Measurements from ENCODE around the gene FAIM2. TPM values are rescaled to one million over a fixed set of nuclear protein-coding genes. Genes with fewer than 3 reads are reported as not detected.
"Not testable (repeated sequence)": the region's sequence is repeated elsewhere in the genome, so short reads cannot be mapped to it uniquely, and the experiment has no call there.

FAIM2 gene
- total RNA-seq, 1 donor from 2014 or later, result 0.18 TPM

DNA sequence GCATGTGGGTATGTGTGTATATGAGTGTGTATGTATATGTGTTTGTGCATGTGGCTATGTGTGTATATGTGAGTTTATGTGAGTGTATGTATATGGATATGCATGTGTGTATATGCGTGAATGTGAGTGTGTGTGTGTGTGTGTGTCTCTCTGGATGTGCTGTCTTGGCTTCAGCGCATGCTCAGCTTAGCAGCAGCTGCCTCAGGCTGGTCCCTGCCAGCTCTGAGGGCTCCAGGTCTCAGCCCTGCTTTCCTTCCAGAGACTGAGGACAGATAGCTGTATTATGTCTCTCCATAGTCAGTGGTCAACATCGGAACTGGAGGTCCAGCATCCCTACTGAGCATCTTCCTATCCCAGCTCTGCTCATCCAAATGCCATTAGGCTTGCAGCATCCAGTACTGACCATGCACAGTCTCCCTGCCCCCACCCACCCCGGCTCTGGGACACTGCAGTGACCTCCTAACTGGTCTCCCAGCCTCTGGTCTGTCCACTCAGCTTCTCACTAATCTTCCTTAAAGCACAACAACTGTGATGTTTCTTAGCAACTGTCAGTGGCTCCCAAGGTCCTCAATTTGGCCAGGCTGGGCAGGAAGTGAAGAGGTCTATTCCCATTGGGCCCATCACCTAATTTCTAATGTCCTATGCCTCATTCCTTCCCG, 22.8 kb downstream of the FAIM2 start:
- intact Hi-C loops (cut with micrococcal nuclease), result no loop called here

DNA sequence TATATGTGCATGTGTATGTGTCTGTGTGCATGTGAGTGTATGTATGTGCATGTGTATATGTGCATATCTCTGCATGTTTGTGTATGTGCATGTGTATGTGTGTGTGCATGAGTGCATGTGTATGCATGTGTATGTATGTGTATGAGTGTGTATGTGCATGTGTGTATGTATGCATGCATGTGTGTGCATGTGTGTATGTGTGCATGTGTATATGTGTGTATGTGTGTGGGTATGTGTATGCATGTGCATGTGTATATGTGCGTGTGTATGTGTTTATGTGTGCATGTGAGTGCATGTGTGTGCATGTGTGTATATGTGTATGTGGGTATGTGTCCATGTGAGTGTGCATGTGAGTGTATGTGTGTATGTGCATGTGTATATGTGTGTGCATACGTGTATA, 24.6 kb downstream of the FAIM2 start:
- intact Hi-C loops (cut with micrococcal nuclease), result not testable (repeated sequence)

DNA sequence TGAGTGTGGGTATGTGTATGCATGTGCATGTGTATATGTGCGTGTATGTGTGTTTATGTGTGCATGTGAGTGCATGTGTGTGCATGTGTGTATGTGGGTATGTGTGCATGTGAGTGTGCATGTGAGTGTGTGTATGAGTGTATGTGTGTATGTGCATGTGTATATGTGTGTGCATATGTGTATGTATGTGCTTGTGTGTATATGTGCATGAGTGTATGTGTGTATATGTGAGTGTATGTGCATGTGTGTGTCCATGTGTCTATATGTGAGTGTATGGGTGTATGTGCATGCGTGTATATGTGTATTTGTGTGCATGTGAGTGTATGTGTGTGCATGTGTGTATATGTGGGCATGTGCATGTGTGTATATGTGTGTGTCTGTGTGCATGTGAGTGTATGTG, 25.7 kb downstream of the FAIM2 start:
- intact Hi-C loops (cut with micrococcal nuclease), result no loop called here

DNA sequence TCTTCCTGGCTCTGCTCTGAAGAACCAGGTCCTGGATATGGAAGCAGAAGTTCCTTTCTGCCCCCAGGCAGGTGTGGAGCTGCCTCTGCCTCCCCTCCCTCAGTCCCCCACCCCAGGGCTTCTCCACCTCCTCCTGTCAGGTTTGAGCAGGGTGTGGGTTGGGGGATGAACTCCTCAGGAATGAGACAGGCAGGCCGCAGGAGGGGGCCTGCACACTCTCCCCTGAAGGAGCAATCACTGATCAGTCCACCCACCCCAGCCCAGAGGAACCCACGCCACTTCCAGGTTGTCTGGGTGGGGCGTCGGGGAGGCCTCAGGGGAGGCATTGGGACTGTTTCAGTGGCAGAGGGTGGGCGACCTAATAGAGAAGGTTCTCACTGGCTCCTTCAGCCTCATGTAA, 26.6 kb downstream of the FAIM2 start:
- intact Hi-C loops (cut with micrococcal nuclease), result no loop called here

DNA sequence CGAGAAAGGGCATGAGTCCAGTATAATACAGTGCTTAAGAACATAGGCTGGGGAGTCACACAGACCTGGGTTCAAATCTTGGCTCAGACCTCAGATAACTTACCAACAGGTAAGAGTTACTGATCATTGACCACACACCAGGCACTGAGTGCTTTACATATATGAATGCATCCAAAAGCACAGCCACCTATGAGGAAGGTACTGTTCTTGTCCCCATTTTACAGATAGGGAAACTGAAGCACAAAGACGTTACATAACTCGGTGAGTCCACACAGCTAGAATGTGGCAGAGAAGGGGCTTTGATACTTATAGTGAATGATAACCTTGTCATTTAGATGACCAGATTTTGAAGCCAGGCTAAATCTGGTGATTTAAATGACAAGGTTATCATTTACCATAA, 27.6 kb downstream of the FAIM2 start:
- intact Hi-C loops (cut with micrococcal nuclease), result no loop called here

DNA sequence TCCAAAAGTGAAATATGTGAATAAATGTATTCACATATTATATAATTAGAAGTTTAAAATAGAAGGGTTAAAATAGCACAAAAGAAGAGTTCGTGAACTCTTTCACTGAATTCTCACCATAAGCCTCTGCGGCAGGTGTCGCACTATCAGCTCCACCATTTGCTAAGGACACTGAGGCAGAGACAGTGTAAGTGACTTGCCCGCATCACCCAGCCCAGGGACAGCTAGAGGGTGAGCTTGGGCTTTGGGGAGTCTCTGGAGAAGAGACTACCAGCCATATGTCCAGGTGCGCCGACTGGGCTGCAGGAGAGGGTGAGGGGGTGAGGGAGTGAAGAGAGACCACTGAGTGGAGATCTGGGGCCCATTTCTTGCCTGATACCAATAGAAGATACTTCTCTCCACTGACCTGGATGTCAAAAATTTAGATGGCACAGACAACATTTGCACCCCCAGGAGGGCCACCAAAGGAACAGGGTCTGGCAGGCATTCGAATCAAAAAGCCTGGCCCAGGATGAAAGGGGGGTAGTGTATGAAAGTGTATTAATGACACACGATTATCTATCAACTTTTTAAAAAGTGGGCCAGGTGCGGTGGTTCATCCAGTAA, 28.5 kb downstream of the FAIM2 start:
- intact Hi-C loops (cut with micrococcal nuclease), result no loop called here

DNA sequence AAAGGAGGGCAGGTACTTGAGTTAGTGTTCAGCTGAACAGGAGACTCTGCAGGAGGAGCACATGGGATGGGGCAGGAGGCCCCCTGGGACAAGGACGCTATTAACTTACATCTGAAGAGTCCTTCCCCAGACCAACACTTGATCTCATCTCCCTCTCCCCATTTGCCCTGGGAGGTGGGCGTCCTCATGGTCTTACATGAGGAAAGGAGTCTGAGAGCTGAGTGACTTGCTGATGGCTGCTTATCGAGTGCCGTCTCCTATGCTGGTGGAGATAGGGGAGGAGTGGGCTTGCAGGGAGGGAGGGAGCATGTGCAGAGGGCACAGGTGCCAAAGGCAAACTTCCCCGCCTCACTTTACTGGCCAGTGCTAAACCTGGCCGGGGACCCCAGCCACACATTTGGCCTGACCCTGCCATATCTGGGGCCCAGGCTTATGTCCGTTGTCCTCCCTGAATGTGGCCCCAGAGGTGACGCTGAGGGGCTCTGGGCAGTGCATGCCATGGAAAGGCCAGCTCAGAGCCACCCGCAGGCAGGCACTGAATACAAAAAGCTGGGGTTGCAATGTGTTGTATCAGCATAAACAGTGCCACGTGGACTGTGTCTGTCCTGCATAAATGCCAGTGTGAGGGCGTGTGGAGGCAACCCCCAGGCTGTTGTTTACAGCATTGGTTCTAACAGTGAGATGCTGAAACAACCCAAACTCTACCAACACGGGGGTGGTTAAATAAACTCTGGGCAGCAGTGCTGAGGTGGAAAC, 29.4 kb downstream of the FAIM2 start:
- intact Hi-C loops (cut with micrococcal nuclease), result no loop called here

DNA sequence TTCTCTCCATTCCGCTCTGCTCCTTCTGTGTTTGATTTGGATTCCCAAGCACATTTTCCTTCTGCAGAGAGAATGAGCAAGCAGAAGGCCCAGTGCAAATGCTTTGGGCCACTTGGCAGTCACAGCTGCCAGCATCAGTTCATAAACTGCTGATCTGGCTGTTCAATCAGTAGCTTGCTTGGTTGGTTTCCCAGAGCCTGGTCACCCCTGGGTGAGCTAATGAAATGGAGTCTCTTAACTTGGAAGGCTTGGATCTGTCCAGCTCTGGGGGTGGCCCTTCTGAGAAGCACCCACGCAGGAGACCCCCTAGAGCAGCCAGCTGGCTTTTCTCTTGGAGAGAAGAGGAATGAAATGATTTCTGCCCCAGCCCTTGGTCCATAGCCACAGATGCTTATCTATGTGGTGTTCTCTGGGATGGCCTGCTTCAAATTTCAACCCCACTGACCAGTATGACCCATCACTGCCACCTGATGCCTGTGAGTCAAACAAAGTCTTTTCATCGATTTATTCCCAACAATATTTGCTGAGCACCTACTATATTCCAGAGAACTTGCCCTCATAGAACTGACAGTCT, 30.3 kb downstream of the FAIM2 start:
- intact Hi-C loops (cut with micrococcal nuclease), result no loop called here

DNA sequence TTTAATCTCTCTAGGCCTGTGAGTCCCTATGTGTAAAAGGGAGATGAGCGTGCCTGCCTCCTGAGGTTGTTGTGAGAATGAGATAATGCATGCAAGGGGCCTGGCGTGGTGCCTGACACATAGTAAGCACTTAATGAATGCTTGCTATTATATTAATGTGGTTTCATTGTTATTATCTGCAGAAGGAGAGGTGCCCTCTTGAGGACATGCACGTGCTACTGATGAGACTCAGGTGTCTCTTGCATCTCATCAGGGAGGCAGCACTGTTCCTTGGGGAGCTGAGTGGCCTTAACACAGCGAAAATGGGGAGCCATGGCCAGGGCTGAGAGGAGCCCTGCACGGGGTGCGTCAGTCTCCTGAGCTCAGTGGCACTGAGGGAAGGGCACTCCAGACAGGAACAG, 30.9 kb downstream of the FAIM2 start:
- intact Hi-C loops (cut with micrococcal nuclease), result no loop called here

DNA sequence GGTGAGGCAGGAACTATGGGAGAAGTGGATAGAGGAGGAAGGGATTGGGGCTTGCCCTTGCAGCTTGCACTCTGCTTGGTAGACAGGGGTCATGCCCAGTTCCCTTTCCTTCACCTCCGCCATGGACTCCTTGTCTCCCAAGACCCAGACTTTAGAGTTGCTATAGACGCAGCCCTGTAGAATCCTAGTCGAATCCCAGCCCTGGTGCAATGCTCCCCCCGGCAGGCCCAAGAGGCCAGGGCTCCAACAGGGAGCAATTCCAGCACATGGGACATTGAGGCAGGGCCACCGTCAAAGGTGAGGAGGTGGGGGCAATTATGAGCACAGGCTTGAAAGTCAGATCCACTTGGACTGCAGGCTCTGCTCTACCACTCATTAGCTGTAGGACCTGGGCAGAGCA, 31.3 kb downstream of the FAIM2 start:
- intact Hi-C loops (cut with micrococcal nuclease), result no loop called here

DNA sequence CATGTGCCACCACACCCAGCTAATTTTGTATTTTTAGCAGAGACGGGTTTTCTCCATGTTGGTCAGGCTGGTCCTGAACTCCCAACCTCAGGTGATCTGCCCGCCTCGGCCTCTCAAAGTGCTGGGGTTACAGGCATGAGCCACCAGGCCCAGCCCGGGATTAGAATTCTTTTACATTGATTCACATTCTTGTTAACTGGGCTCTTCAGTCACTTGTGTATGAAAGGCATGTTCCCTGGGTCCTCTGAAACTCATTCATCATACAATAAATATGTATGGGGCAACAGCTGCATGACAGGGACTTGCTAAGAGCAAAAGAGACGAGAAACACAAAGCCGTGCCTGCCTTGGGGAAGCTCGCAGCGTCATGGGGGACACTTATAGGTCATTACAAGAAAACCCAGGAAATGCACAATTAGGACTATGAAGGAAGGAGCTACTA, 31.9 kb downstream of the FAIM2 start:
- intact Hi-C loops (cut with micrococcal nuclease), result not testable (repeated sequence)

DNA sequence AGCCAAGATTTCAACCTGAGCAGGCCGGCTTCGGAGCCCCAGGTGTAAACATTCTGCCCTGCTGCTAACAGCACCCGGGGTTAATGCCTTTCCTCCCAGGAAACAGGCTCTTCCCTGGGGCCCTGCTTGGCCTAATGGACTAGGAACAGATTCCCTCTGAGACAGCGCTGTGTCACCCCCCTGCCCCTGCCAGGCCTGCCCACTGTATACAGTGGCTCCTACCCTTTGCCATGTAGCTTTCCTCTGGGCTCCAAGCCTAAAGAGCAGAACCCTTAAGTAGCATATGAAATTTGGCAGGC, 32.5 kb downstream of the FAIM2 start:
- intact Hi-C loops (cut with micrococcal nuclease), result no loop called here

DNA sequence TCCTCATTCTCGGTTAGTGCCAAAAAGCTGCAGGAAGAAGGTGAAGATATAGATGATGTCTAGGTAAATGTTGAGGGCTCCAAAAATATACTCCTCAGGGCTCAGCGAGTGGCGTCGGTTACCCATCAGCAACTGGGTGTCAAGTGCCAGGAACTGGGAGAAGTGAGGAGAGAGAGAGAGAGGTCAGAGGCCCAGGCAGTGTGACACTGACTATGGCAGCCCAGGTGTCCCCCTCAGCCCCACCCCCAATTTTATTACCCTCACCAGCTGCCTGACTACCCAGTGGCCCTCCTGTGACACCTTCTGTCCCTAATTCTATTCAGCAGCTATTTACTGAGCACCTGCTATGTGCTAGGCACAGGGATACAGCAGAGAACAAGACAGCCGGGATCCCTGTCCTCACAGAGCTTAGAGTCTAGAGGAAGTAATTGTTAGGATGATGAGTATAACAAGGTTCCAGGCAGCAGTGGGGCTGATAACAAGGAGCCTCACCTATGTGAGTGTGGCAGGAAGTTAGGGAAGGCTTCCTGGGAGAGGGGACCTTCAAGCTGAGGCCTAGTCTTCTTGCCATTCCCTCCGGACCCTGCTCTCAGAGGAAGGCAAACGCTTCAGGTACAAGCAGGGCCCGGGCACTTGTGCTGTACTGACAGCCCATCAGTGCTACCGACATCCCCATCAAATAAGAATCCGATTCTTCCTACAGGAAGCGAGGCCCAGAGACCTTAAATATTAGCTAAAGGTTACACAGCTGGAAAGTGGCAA, 33.0 kb downstream of the FAIM2 start:
- intact Hi-C loops (cut with micrococcal nuclease), result no loop called here

DNA sequence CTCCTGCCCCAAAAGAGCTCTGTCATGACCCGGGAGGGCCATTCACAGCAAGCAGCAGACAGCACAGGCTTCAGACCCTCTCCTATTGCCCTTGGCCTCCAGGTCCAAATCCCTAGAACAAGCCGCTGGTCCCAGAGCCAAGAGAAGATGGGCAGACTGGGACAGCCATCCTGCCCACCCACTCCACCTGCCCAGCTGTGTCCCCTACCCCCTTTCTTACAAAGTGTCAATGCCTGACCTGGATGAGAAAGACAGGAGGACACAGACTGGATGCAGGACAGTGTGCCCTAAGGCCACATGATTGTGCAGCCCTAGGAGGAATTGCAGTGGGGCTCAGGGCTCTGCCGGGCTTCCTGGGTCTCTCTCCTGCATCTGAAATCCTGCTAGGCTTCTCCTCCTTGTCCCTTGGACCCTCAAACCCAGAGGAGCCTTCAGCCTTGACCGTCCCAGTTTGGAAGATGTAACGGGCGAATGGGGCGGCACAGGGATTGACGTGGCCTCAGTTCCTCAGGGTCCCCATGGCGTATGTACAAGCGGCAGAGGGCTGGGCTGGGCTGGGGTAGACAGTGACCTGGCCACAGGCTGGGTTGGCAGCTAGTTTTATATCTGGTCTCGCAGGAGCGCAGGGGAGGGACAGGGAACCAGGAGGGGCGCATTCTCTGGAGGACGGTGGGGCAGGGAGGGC, 33.7 kb downstream of the FAIM2 start:
- intact Hi-C loops (cut with micrococcal nuclease), result no loop called here

DNA sequence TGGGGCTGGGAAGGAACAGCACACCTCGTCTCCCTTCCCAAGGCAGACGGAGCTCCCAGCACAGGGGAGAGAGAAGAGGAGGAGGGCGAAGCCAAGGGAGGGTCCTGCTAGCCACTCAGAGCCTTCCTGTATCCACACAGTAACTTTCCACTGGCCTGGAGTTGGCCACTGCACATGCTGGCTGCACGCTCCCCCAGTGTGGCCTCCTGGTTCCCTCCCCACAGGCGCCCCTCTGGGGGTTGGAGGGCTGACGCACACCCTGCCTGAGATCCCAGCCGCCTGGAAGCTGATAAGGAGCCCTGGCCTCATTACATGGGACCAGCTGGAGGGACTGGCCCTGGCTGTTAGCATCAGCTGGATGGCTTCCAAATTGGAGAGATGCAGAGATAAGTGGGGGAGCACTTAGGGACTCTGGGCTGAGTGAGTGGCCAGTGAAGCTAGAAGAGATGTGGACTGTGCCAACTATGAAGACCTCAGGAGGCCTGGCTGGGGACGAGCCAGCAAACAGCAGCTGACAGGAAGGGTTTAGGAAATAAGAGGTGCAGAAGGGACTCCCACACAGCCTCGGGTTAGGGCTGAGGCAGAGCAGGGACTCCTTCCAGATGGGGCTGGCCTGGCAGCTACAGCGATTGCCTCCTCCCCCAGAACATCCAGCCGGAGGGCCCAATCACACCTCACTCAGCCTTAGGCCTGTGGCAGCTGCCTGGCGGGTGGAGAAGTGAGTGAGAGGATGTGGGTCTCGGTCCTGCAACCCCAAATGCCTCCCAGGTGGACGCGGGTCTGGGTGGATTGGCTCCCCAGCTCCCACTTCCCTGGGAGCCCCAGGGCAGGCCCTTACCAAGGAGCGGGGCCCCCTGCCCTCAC, 34.5 kb downstream of the FAIM2 start:
- intact Hi-C loops (cut with micrococcal nuclease), result no loop called here

DNA sequence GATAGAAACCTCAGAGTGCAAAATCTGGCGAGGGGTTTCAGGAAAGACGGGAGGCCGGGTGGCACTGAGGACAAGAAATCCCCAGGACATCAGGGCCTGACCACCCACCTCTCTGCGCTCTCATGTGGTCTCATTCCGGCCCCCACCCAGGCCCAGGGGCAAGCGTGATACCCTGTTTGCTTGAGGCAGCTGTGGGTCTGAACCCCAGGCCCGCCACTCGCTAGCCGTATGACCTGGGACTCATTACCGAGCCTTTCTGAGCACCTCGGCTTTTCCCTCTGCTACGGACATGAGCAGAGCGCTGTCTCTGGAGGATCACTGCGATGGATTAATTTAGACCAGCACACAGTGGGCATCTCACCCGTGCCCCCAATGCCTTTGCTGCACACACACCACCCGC, 35.3 kb downstream of the FAIM2 start:
- intact Hi-C loops (cut with micrococcal nuclease), result no loop called here

DNA sequence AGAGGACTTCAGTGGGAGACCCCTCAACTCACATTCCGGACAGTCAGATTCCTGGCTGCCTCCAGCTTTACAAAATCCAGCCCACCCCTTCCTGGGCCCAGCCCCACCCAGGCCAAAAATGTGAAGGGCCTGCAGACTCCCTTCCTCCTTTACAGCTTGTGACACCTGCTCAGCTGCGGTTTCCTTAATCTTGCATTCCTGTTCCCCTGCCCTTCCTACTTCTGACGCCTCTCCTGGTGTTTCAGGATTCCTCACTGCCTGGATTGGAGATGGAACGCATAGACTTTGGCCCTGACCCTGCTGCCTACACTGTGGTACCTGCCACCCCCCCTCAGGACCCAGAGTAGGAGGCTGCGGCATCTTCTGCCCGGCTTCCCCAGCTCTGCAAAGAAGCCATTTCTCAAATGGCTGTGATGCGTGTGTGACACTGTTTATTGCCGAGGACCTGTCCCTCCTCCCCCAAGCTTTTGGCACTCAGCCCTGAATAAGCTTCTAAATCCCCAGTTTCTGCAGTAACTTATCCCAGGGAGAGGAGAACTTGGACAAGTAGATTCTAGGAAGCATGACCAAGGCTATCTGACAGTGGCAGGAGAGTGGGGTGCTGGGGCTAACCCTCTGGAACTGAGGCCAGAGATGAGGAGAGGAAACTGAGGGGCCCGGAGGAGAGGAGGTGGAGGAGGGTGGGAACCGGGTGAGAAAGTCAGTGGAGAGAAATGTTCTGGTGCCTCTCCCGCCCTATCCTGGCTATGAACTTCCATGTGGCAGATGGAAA, 35.9 kb downstream of the FAIM2 start:
- intact Hi-C loops (cut with micrococcal nuclease), result loop anchor here (1.0 kb wide), 1 partner anchor 91 kb away; no protein-coding TSS in a partner anchor

DNA sequence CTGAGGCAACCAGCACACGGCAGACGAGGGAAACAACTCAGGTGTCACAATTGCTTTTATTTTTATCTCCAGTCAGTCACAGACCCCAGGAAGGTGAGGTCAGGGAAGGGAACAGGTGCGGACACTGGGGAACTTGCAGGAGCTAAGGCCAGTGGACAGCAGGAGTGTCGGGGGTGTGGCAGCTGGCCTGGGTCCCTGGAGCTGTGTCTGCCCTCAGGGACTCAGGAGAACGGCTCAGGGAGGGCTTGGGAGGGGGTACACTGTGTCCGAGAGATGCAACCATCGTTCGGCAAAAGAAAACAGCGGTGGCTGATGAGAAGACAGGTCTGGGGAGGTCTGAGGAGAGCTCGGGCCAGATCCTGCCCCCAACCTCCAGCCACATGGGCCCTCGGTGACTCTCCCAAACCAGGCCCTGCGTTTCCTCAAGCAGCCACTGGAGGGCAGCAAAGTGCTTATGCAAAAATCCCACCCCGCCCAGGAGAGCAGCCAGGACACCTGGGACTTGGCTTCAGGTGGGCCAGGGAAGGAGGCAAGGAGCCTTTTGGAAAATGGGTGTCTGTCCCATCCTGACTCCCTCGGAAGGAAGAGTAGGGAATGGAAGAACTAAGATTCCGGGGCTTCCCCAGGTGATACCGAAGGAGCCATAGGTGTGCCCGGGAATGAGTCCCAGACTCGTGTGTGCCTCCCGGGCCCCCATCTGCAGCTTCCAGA, 36.7 kb downstream of the FAIM2 start:
- intact Hi-C loops (cut with micrococcal nuclease), result loop anchor here (1.0 kb wide), 1 partner anchor 91 kb away; no protein-coding TSS in a partner anchor

DNA sequence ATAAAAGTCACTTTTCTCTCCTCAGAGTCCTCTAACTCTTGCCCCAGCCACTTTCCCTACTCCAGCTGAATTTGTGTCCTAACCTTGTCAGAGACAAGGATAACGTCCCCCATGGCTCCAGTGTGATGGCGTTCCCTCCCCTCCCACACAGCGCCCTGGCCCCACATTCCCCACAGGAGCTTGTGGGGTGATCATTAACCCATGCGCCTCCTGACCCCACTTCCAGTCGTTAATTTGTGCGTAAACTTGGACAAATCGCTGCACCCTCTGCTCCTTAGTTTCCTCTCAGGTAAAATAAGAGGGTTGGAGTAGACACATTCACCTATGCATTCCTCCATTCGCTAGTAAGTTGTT, 37.9 kb downstream of the FAIM2 start:
- intact Hi-C loops (cut with micrococcal nuclease), result no loop called here
